Stomach (tissue), 19 donors: ENCODE results near the gene KRT15. TPM values are rescaled to one million over a fixed set of nuclear protein-coding genes. Genes with fewer than 3 reads are reported as not detected.

Experiments used
- DNase-seq, 2 donors: peaks; one replicate each; pipeline versions ENCODE4 v3.0.0 to v3.0.0-alpha.2; 2013 to 2019
- H3K27ac ChIP-seq, 5 donors: fragments of 200-600 bp in 4 of 5; sonication (generic) in 4 of 5; one replicate each; pipeline ENCODE4 v1.5.1; 2013 to 2019; ENCODE audit warnings: mild to moderate bottlenecking in 1 of 5, moderate library complexity in 1 of 5
- H3K27me3 ChIP-seq, 3 donors: fragments of 200-600 bp; sonication (generic); one replicate each; pipeline ENCODE4 v1.5.1; 2017 to 2019; ENCODE audit warnings: mixed run types in 1 of 3
- H3K36me3 ChIP-seq, 4 donors: fragments of 200-600 bp; sonication (generic); 1 replicate in 3 of 4; 2 replicates in 1 of 4; pipeline ENCODE4 v1.5.1; 2016 to 2019
- H3K4me1 ChIP-seq, 4 donors: fragments of 200-600 bp; sonication (generic); one replicate each; pipeline ENCODE4 v1.5.1; 2016 to 2019
- H3K4me3 ChIP-seq, 4 donors: fragments of 200-600 bp; sonication (generic) in 3 of 4; one replicate each; pipeline ENCODE4 v1.5.1; 2016 to 2019; ENCODE audit warnings: mild to moderate bottlenecking in 1 of 4
- H3K9me3 ChIP-seq, 4 donors: fragments of 200-600 bp; sonication (generic); one replicate each; pipeline ENCODE4 v1.5.1; 2016 to 2019
- EP300 ChIP-seq: sonication (generic); formaldehyde crosslinking; IDR thresholded peaks from one replicate; pipeline ENCODE4 v1.6.1; 2017; ENCODE audit warnings: antibody characterized with exemption
- POLR2A ChIP-seq, 4 donors: fragments of 450-650 bp; IDR thresholded peaks; one replicate each; pipeline ENCODE4 v1.6.1; 2016; ENCODE audit warnings: antibody characterized with exemption in 4 of 4, control low read depth in 2 of 4, mild to moderate bottlenecking in 1 of 4, moderate library complexity in 1 of 4
- POLR2AphosphoS5 ChIP-seq, 3 donors: sonication (generic); formaldehyde crosslinking; IDR thresholded peaks; one replicate each; pipeline ENCODE4 v1.6.1; 2016; ENCODE audit warnings: antibody characterized with exemption in 3 of 3
- WGBS, 5 donors: extraction: QIAGEN DNeasy Blood & Tissue Kit in 3 of 5; methylation state at CpG; one replicate each; pipeline versions ENCODE4 v1.1.5 to v1.1.7; 2013 to 2018; 5-methylcytosine and 5-hydroxymethylcytosine counted together
- intact Hi-C: fragments of 100-400 bp; cut with DNase I; formaldehyde crosslinking; loops from one replicate; pipeline ENCODE4 v1.15.1; 2023; ENCODE audit warnings: low total_unique reads
- long read RNA-seq, 10 donors: transcript quantifications; one replicate each; lab custom pipeline, GENCODE V29; 2026
- polyA plus RNA-seq, 3 donors: library from polyadenylated mRNA; stranded (reverse); fragments of 200-250 nt; gene quantifications; one replicate each; pipeline ENCODE4 v1.2.3, GENCODE V29; 2013
- total RNA-seq, 5 donors: library from RNA; depleted of rRNA; stranded (reverse); fragments of >200 nt; gene quantifications; one replicate each; pipeline versions ENCODE4 v1.1.0 to v1.2.3, GENCODE V29; 2014 to 2016
- TF ChIP-seq, protein P1 (sequence below), 7 experiments: fragments of 450-650 bp in 4 of 7; fragments of 200-600 bp in 3 of 7; sonication (generic) in 3 of 7; IDR thresholded peaks; one replicate each; pipeline ENCODE4 v1.5.1; 2016 to 2019; ENCODE audit warnings: antibody characterized with exemption in 7 of 7, control low read depth in 2 of 7, mild to moderate bottlenecking in 1 of 7
- donor health status: healthy with polysubstance abuse.
- donor health status: Bipolar disorder and iron deficiency.
- donor health status: healthy.

Gene KRT15
- total RNA-seq (1 to 10 TPM in 4 of 5 donors, not detected in 1; 1.6 to 9.4 (median 2.4) TPM), polyA plus RNA-seq (1,000 to 10,000 TPM in 1 of 3 donors, 1 to 10 TPM in 2; 1.4 to 3,416 (median 4.7) TPM)
- long read RNA-seq, donor 1: 0 reads
- long read RNA-seq, donor 2: 0 reads
- long read RNA-seq, donor 3: 0 reads
- long read RNA-seq, donor 4: 0 reads
- long read RNA-seq, donor 5: 0 reads
- long read RNA-seq, donor 6: 0 reads
- long read RNA-seq, donor 7: 0 reads
- long read RNA-seq, donor 8: 0 reads
- long read RNA-seq, donor 9: 0 reads
- long read RNA-seq, donor 10: 0 reads

DNA sequence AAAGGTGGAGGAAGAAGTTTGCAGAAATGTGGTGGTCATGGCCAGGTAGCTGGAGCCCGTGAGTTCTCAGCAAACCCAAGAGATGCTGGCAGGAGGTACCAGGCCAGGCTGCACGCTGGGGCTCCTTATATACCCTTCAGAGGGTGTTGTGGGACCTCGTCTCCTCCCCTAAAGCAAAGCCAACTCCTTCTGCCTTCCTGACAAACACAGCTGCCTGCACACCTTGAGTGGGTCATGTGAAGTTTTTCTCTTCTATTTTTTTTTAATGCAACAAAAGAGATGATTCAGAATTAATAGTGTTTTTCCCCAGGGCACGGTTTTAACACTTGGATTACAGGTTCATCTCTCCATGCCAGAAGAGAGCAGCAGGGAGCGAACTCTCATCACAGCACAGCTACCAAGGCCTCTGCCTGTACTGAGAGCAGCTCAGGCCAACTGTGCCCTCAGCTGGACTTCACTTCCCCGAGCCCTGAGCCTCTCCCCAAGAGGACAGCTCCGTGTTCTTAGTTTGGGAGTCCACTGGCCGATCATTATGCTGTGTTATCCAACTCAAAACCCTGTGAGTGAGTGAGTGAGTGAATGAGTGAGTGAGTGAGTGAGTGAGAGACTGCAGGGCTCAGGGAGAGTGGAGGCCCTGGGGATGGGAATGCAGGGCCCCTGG lies at the start of gene KRT15:
Gene KRT15 (minus strand): TSS at position 102 of the 661 bp plus-strand sequence. CDS start 63 bp downstream, at position 39.
- H3K4me3 ChIP-seq: no peak within 1 kb of the TSS
- no peaks in the 10 kb centered on the region for H3K9me3 ChIP-seq
- H3K36me3 ChIP-seq: peaks cover 0 to 5% (median 4%) of the 10 kb centered on the region in 4 donors
- WGBS, 5 donors: 58 to 67% (median 61%) methylated on average over 7 to 8 of the region's 8 CpGs
- no peak within 1 kb of the TSS for H3K27ac ChIP-seq
- peaks cover 4 to 33% (median 24%) of the 10 kb centered on the region in 4 donors for H3K4me1 ChIP-seq
- TF ChIP-seq, protein P1, sequence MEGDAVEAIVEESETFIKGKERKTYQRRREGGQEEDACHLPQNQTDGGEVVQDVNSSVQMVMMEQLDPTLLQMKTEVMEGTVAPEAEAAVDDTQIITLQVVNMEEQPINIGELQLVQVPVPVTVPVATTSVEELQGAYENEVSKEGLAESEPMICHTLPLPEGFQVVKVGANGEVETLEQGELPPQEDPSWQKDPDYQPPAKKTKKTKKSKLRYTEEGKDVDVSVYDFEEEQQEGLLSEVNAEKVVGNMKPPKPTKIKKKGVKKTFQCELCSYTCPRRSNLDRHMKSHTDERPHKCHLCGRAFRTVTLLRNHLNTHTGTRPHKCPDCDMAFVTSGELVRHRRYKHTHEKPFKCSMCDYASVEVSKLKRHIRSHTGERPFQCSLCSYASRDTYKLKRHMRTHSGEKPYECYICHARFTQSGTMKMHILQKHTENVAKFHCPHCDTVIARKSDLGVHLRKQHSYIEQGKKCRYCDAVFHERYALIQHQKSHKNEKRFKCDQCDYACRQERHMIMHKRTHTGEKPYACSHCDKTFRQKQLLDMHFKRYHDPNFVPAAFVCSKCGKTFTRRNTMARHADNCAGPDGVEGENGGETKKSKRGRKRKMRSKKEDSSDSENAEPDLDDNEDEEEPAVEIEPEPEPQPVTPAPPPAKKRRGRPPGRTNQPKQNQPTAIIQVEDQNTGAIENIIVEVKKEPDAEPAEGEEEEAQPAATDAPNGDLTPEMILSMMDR (IDR thresholded peaks at IDR 0.05): no peak
- TF ChIP-seq POLR2AphosphoS5 (IDR thresholded peaks at IDR 0.05) (no peak), POLR2A (IDR thresholded peaks at IDR 0.05) (no peak), EP300 (no peak)
- DNase-seq: no peak
- intact Hi-C loops: no loop called here
- peaks cover 0 to 22% (median 0%) of the 10 kb centered on the region in 3 donors for H3K27me3 ChIP-seq

DNA sequence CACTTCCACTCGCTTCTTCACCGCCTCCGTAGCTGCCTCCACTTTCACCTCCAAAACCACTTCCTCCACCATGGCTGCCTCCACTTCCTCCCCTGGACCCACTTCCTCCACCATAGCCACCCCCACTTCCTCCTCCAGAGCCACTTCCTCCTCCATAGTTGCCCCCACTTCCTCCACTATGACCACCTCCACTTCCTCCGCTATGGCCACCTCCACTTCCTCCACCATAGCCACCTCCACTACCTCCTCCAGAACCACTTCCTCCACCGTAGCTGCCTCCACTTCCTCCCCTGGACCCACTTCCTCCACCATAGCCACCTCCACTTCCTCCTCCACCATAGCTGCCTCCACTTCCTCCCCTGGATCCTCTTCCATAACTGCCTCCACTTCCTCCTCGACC lies 48.6 kb upstream of the KRT15 start:
- 78 to 85% (median 81%) methylated on average over 6 of the region's 6 CpGs for WGBS, 5 donors
- Histone ChIP-seq H3K36me3 (no peaks in the 10 kb centered on the region), H3K9me3 (peaks cover 0 to 6% (median 0%) of the 10 kb centered on the region in 4 donors), H3K4me3 (no peak overlapping the region), H3K27me3 (peaks cover 0 to 64% (median 13%) of the 10 kb centered on the region in 3 donors), H3K27ac (no peak overlapping the region), H3K4me1 (no peaks in the 10 kb centered on the region)
- intact Hi-C loops: no loop called here
- no peak for DNase-seq
- TF ChIP-seq EP300 (no peak), POLR2AphosphoS5 (IDR thresholded peaks at IDR 0.05) (no peak), POLR2A (IDR thresholded peaks at IDR 0.05) (no peak)
- TF ChIP-seq, protein P1 (IDR thresholded peaks at IDR 0.05): no peak

DNA sequence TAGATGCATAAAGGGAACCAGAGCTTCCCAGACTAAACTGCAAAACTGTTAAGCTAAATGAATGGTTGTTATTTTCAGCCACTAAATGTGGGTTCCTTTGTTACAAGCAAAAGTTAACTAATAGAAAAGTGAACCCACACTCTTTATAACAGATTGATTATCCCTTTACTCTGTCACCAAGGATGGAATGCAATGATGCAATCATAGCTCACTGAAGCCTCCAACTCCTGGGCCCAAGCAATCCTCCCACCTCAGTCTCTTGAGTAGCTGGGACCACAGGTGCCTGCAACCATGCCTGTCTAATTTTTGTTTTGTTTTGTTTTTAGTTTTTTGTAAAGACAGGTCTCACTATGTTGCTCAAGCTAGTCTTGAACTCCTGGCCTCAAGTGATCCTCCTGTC lies 46.6 kb upstream of the KRT15 start:
- H3K36me3 ChIP-seq: no peaks in the 10 kb centered on the region
- TF ChIP-seq POLR2A (IDR thresholded peaks at IDR 0.05) (no peak), POLR2AphosphoS5 (IDR thresholded peaks at IDR 0.05) (no peak), EP300 (no peak)
- TF ChIP-seq, protein P1 (IDR thresholded peaks at IDR 0.05): no peak
- no peak for DNase-seq
- peaks cover 0 to 62% (median 5%) of the 10 kb centered on the region in 3 donors for H3K27me3 ChIP-seq
- intact Hi-C loops: no loop called here
- H3K27ac ChIP-seq: no peak overlapping the region
- no peak overlapping the region for H3K4me3 ChIP-seq
- no peaks in the 10 kb centered on the region for H3K4me1 ChIP-seq
- peaks cover 0 to 6% (median 0%) of the 10 kb centered on the region in 4 donors for H3K9me3 ChIP-seq

DNA sequence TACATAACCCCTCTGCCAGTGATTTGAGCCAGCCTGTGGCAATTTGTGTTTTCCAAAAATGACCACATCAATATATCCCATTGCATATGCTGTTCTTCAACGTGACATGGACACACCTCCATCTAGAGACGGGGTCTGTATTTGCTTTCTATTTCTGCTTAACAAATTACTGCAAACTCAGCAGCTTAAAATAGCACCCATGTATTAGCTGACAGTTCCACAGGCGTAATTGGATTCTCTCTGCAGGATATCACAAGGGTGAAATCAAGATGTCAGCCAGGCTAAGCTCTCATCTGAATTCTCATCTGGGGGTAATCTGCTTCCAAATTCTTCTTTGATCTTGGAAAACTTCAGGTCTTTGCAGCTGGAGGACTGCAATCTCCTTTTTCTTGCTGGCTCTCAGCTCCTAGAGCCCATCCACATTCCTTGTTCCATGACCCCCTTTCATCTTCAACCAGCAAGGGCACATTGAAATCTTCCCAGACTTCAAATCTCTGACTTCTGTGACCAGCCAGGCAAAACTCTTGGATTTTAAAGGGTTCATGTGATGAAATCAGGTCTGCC lies 45.0 kb upstream of the KRT15 start:
- no peaks in the 10 kb centered on the region for H3K36me3 ChIP-seq
- intact Hi-C loops: no loop called here
- H3K27ac ChIP-seq: no peak overlapping the region
- H3K4me1 ChIP-seq: no peaks in the 10 kb centered on the region
- peaks cover 0 to 6% (median 0%) of the 10 kb centered on the region in 4 donors for H3K9me3 ChIP-seq
- peaks cover 0 to 65% (median 5%) of the 10 kb centered on the region in 3 donors for H3K27me3 ChIP-seq
- 37 to 46% (median 40%) methylated on average over 3 of the region's 3 CpGs for WGBS, 5 donors
- TF ChIP-seq POLR2A (IDR thresholded peaks at IDR 0.05) (no peak), POLR2AphosphoS5 (IDR thresholded peaks at IDR 0.05) (no peak), EP300 (no peak)
- TF ChIP-seq, protein P1 (IDR thresholded peaks at IDR 0.05): no peak
- no peak for DNase-seq
- no peak overlapping the region for H3K4me3 ChIP-seq
